Smooth muscle cell (in vitro differentiated cells): ENCODE results near the gene ATP11C. TPM values are rescaled to one million over a fixed set of nuclear protein-coding genes. Genes with fewer than 3 reads are reported as not detected.
"Not testable (repeated sequence)": the region's sequence is repeated elsewhere in the genome, so short reads cannot be mapped to it uniquely, and the experiment has no call there.

Experiments
- DNase-seq: peaks from one replicate; lab custom pipeline; 2025; ENCODE audit not compliant: unreplicated experiment; lab: John Stamatoyannopoulos, UW
- H2AFZ ChIP-seq: fragments of 200-600 bp; sonication (generic); 2 replicates; pipeline ENCODE4 v1.6.0; 2016; ENCODE audit warnings: antibody characterized with exemption, low read depth, mild to moderate bottlenecking
- H3F3A ChIP-seq: fragments of 200-600 bp; sonication (generic); 2 replicates; pipeline ENCODE4 v1.6.0; 2017; ENCODE audit warnings: antibody characterized with exemption, low read depth
- H3K27ac ChIP-seq: fragments of 200-600 bp; sonication (generic); 2 replicates; pipeline ENCODE4 v1.5.1; 2016; ENCODE audit warnings: low read depth, mild to moderate bottlenecking
- H3K27me3 ChIP-seq: fragments of 200-600 bp; sonication (generic); 2 replicates; pipeline ENCODE4 v1.6.1; 2016; ENCODE audit warnings: low read depth, mild to moderate bottlenecking
- H3K36me3 ChIP-seq: fragments of 200-600 bp; sonication (generic); 2 replicates; pipeline ENCODE4 v1.5.1; 2016; ENCODE audit warnings: low read depth
- H3K4me1 ChIP-seq: fragments of 200-600 bp; sonication (generic); 2 replicates; pipeline ENCODE4 v1.5.1; 2016; ENCODE audit warnings: low read depth
- H3K4me2 ChIP-seq: fragments of 200-600 bp; sonication (generic); 2 replicates; pipeline ENCODE4 v1.6.0; 2016; ENCODE audit warnings: mild to moderate bottlenecking
- H3K4me3 ChIP-seq: fragments of 200-600 bp; sonication (generic); 2 replicates; pipeline ENCODE4 v1.5.1; 2016; ENCODE audit warnings: mild to moderate bottlenecking
- H3K79me2 ChIP-seq: fragments of 200-600 bp; sonication (generic); 2 replicates; pipeline ENCODE4 v1.6.0; 2016; ENCODE audit warnings: low read depth, mild to moderate bottlenecking
- H3K9ac ChIP-seq: fragments of 200-600 bp; sonication (generic); 2 replicates; pipeline ENCODE4 v1.6.0; 2016; ENCODE audit warnings: low read depth
- H3K9me3 ChIP-seq: fragments of 200-600 bp; sonication (generic); replicated peaks from 2 replicates; pipeline ENCODE4 v1.5.1; 2016; ENCODE audit warnings: low read depth
- H4K20me1 ChIP-seq: fragments of 200-600 bp; sonication (generic); 2 replicates; pipeline ENCODE4 v1.6.0; 2016; ENCODE audit warnings: low read depth
- WGBS: methylation state at CpG from one replicate; pipeline ENCODE4 v1.1.7; 2016; ENCODE audit warnings: low lambda C conversion rate; 5-methylcytosine and 5-hydroxymethylcytosine counted together
- polyA plus RNA-seq: library from polyadenylated mRNA; unstranded; fragments of >200 nt; fragmentation: Nextera tagmentation; extraction: Ambion mirVana; gene quantifications from 2 replicates; pipeline ENCODE4 v1.2.1, GENCODE V29; 2016
- total RNA-seq: library from RNA; depleted of rRNA; stranded (reverse); fragments of >200 nt; gene quantifications from 2 replicates; pipeline ENCODE4 v1.2.3, GENCODE V29; 2014
- TF ChIP-seq, protein P1 (sequence below): fragments of 200-600 bp; sonication (generic); IDR thresholded peaks from 2 replicates; pipeline ENCODE4 v1.5.1; 2017; ENCODE audit warnings: borderline replicate concordance, mild to moderate bottlenecking, antibody characterized with exemption; ENCODE audit not compliant: insufficient read depth, poor library complexity, severe bottlenecking

Gene ATP11C
- total and polyA plus RNA-seq, 2 experiments from 2014 or later: 3.2 to 17.1 TPM

DNA sequence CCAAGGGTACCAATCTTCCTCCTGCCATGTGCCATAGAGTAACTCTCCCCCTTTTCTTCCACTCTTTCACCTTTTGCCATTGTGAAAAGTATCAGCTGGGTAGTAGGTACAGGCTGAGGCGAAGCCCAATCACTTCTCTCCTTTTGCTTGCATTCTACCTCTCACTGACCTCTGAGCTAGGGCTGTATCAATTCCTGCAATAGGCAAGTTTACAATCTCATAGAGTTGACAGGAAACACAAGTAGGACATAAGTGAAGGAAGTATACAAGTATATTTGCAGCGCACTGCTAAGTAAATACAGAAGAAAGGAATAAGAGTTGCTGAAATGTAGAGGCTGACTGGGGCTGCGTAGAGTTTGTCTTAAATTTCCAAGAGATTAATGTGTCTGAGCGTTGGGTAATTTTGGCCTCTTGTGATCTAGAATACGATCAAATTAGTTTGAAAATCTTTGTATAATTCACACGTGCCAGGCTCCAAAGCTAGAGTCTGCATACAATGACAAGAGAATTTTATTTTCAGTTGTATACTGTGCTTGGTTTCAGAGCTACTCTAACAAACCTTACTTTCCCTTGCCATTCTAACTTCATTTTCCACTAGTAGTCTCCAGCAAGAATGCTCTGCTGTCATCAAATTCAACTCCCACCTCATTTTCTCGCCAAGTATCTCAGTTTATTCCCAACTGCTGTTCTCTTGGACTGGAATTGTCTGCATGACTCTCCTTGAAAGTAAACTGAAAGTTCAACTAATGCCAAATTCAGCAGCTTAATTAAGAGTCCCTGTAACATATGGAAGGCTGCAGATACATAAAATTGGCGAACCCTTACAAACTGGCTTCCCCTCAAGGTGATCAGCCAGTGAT lies 90.3 kb downstream of the ATP11C start:
- H3K9ac ChIP-seq: no peak overlapping the region
- H3K36me3 ChIP-seq: no peaks in the 10 kb centered on the region
- H3K4me3 ChIP-seq: no peak overlapping the region
- H3K4me1 ChIP-seq: no peaks in the 10 kb centered on the region
- H2AFZ ChIP-seq: no peak overlapping the region
- TF ChIP-seq, protein P1, sequence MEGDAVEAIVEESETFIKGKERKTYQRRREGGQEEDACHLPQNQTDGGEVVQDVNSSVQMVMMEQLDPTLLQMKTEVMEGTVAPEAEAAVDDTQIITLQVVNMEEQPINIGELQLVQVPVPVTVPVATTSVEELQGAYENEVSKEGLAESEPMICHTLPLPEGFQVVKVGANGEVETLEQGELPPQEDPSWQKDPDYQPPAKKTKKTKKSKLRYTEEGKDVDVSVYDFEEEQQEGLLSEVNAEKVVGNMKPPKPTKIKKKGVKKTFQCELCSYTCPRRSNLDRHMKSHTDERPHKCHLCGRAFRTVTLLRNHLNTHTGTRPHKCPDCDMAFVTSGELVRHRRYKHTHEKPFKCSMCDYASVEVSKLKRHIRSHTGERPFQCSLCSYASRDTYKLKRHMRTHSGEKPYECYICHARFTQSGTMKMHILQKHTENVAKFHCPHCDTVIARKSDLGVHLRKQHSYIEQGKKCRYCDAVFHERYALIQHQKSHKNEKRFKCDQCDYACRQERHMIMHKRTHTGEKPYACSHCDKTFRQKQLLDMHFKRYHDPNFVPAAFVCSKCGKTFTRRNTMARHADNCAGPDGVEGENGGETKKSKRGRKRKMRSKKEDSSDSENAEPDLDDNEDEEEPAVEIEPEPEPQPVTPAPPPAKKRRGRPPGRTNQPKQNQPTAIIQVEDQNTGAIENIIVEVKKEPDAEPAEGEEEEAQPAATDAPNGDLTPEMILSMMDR: no peak
- H3K4me2 ChIP-seq: no peak overlapping the region
- H3K9me3 ChIP-seq: peaks cover 6% of the 10 kb centered on the region
- no peaks in the 10 kb centered on the region for H3F3A ChIP-seq
- H4K20me1 ChIP-seq: peaks cover 8% of the 10 kb centered on the region
- no peak overlapping the region for H3K27ac ChIP-seq
- DNase-seq: no peak
- no peaks in the 10 kb centered on the region for H3K27me3 ChIP-seq
- H3K79me2 ChIP-seq: no peaks in the 10 kb centered on the region
- WGBS: 74% methylated on average over 8 of the region's 8 CpGs

DNA sequence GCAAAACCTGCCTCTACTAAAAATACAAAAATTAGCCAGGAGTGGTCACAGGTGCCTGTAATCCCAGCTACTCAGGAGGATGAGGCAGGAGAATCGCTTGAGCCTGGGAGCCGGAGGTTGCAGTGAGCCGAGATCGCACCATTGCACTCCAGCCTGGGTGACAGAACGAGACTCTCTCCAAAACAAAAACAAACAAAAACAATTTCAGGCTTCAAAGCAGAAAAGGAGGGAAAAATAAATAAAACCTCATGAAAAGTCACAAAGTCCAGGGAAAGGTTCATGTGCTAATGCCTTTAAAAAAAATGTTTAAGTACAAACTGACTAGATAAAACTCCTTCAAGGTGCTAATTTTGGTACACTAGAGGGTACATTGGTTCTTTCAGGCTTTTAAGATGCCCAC lies 96.5 kb downstream of the ATP11C start:
- 87% methylated on average over 5 of the region's 5 CpGs for WGBS

DNA sequence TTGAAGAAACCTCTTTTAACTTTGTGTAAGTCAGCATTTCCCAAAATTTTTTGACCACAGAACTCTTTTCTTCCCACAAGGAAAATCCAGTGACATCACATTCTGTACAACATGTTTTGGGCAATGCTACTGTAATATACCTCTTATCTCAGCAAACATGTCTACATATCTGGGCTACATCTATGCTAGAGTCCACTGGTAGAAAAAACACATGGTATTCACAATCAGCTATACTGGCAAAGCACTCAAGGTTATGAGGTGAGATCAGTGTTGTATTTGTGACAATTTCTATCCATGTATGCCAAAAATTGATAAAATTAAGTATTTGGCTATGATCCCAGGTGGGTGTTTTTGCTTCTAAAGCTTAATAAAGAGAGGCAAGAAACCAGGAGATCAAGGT lies 98.0 kb downstream of the ATP11C start:
- H3K4me2 ChIP-seq: no peak overlapping the region
- H3K27ac ChIP-seq: no peak overlapping the region
- no peaks in the 10 kb centered on the region for H3K79me2 ChIP-seq
- no peaks in the 10 kb centered on the region for H3K27me3 ChIP-seq
- H2AFZ ChIP-seq: no peak overlapping the region
- no peaks in the 10 kb centered on the region for H3F3A ChIP-seq
- TF ChIP-seq, protein P1: no peak
- no peak for DNase-seq
- peaks cover 6% of the 10 kb centered on the region for H3K9me3 ChIP-seq
- peaks cover 7% of the 10 kb centered on the region for H3K4me1 ChIP-seq
- peaks cover 10% of the 10 kb centered on the region for H4K20me1 ChIP-seq
- no peaks in the 10 kb centered on the region for H3K36me3 ChIP-seq
- H3K9ac ChIP-seq: no peak overlapping the region
- no peak overlapping the region for H3K4me3 ChIP-seq

More for the DNA sequence above, 96.5 kb downstream of the ATP11C start:
- H3K79me2 ChIP-seq, H3K27me3 ChIP-seq, H3K4me3 ChIP-seq, H3F3A ChIP-seq, H2AFZ ChIP-seq, H3K36me3 ChIP-seq, H3K9ac ChIP-seq, H3K4me1 ChIP-seq, H3K9me3 ChIP-seq, DNase-seq, H3K4me2 ChIP-seq, H3K27ac ChIP-seq: not testable (repeated sequence)
- H4K20me1 ChIP-seq: peaks cover 10% of the 10 kb centered on the region

DNA sequence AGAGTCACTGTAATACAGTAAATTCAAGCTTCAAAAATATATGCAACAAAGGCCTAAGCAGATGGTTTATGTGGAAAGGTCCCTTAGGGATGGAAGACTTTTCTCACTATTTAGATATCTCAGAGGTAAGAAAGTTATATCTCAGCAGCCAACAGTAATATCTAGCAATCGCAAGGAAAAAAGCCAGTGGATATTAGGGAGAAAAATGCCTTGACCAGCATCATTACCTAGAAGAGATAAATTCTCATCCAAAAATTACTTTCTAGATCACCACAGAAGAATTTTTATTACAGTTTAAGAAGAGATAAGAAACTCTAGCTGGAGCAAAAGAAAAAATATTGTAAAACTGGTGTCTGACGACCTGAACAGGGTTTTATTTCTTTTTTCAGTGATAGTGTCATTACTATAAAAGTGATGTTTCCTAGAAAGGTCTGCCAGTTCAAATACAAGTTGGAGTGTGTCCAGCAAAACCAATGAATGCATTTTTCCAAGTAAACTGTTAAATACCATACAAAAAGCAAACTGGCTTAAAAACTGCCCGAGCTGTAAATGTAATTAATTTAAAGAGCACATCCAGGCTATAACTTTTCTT lies 100.0 kb downstream of the ATP11C start:
- H2AFZ ChIP-seq: no peak overlapping the region
- TF ChIP-seq, protein P1: no peak
- 59% methylated on average over 3 of the region's 3 CpGs for WGBS
- peaks cover 7% of the 10 kb centered on the region for H3K4me1 ChIP-seq
- H3K9me3 ChIP-seq: no peaks in the 10 kb centered on the region
- no peaks in the 10 kb centered on the region for H3K36me3 ChIP-seq
- H3K79me2 ChIP-seq: no peaks in the 10 kb centered on the region
- no peak overlapping the region for H3K9ac ChIP-seq
- H3K27ac ChIP-seq: no peak overlapping the region
- H3F3A ChIP-seq: no peaks in the 10 kb centered on the region
- H3K4me2 ChIP-seq: no peak overlapping the region
- no peaks in the 10 kb centered on the region for H3K27me3 ChIP-seq
- H4K20me1 ChIP-seq: peaks cover 10% of the 10 kb centered on the region
- no peak overlapping the region for H3K4me3 ChIP-seq
- DNase-seq: no peak
